ENCODE data around the gene PEAK1.

Gene PEAK1

GRCh38 chr15:77292969-77293558 is 126.8 kb downstream of the PEAK1 start:
- no peak for DNase-seq (ENCODE audit: low read depth in 1 of 2, low spot score in 1 of 2)
- Histone ChIP-seq H3K27ac (replicated peaks) (no peak overlapping the region), H3K27me3 (ENCODE audit: insufficient read depth, poor library complexity, severe bottlenecking) (no peaks in the 10 kb centered on the region), H3K4me3 (replicated peaks; ENCODE audit: insufficient read depth, low read length) (no peak overlapping the region)
- TF ChIP-seq SPI1 (IDR thresholded peaks at IDR 0.05; ENCODE audit: borderline replicate concordance, low read depth) = no peak
- no peak for TF ChIP-seq GABPA (IDR thresholded peaks at IDR 0.05; ENCODE audit: low read depth)
- no peak for TF ChIP-seq REST (IDR thresholded peaks at IDR 0.05; ENCODE audit: insufficient replicate concordance, low read depth)
- no peak for TF ChIP-seq CTCF (IDR thresholded peaks at IDR 0.05; ENCODE audit: insufficient read depth, low read length)
- TF ChIP-seq POLR2AphosphoS5 (IDR thresholded peaks at IDR 0.05; ENCODE audit: low read depth) = no peak

GRCh38 chr15:77291107-77291506 is 128.8 kb downstream of the PEAK1 start:
- no peak for DNase-seq (ENCODE audit: low read depth in 1 of 2, low spot score in 1 of 2)
- no peak overlapping the region for H3K27ac ChIP-seq (replicated peaks)
- no peak for TF ChIP-seq SPI1 (IDR thresholded peaks at IDR 0.05; ENCODE audit: borderline replicate concordance, low read depth)
- TF ChIP-seq POLR2AphosphoS5 (IDR thresholded peaks at IDR 0.05; ENCODE audit: low read depth) = no peak
- TF ChIP-seq REST (IDR thresholded peaks at IDR 0.05; ENCODE audit: insufficient replicate concordance, low read depth) = no peak
- no peak for TF ChIP-seq GABPA (IDR thresholded peaks at IDR 0.05; ENCODE audit: low read depth)
- TF ChIP-seq CTCF (IDR thresholded peaks at IDR 0.05; ENCODE audit: insufficient read depth, low read length) = no peak
- H3K27me3 ChIP-seq (ENCODE audit: insufficient read depth, poor library complexity, severe bottlenecking) = no peaks in the 10 kb centered on the region
- no peak overlapping the region for H3K4me3 ChIP-seq (replicated peaks; ENCODE audit: insufficient read depth, low read length)

GRCh38 chr15:77287385-77287784 is 132.5 kb downstream of the PEAK1 start:
- TF ChIP-seq GABPA (IDR thresholded peaks at IDR 0.05; ENCODE audit: low read depth) (no peak), SPI1 (IDR thresholded peaks at IDR 0.05; ENCODE audit: borderline replicate concordance, low read depth) (peak; percentile 62; the same call in 1 of the 2 replicates)
- H3K27me3 ChIP-seq (ENCODE audit: insufficient read depth, poor library complexity, severe bottlenecking) = no peaks in the 10 kb centered on the region
- H3K27ac ChIP-seq (replicated peaks) = no peak overlapping the region
- H3K4me3 ChIP-seq (replicated peaks; ENCODE audit: insufficient read depth, low read length) = no peak overlapping the region
- no peak for DNase-seq (ENCODE audit: low read depth in 1 of 2, low spot score in 1 of 2)

- DNase-seq (ENCODE audit: low read depth in 1 of 2, low spot score in 1 of 2) = no peak
- TF ChIP-seq SPI1 (IDR thresholded peaks at IDR 0.05; ENCODE audit: borderline replicate concordance, low read depth) (no peak), GABPA (IDR thresholded peaks at IDR 0.05; ENCODE audit: low read depth) (no peak), CTCF (IDR thresholded peaks at IDR 0.05; ENCODE audit: insufficient read depth, low read length) (no peak), POLR2AphosphoS5 (IDR thresholded peaks at IDR 0.05; ENCODE audit: low read depth) (no peak), REST (IDR thresholded peaks at IDR 0.05; ENCODE audit: insufficient replicate concordance, low read depth) (no peak)
- no peaks in the 10 kb centered on the region for H3K27me3 ChIP-seq (ENCODE audit: insufficient read depth, poor library complexity, severe bottlenecking)
- H3K4me3 ChIP-seq (replicated peaks; ENCODE audit: insufficient read depth, low read length) = no peak overlapping the region
- H3K27ac ChIP-seq (replicated peaks) = no peak overlapping the region
Measured at GRCh38 chr15:77285057-77285997, 134.6 kb downstream of the PEAK1 start.
